ENCODE data around the gene TIGIT.

Gene TIGIT

DNA sequence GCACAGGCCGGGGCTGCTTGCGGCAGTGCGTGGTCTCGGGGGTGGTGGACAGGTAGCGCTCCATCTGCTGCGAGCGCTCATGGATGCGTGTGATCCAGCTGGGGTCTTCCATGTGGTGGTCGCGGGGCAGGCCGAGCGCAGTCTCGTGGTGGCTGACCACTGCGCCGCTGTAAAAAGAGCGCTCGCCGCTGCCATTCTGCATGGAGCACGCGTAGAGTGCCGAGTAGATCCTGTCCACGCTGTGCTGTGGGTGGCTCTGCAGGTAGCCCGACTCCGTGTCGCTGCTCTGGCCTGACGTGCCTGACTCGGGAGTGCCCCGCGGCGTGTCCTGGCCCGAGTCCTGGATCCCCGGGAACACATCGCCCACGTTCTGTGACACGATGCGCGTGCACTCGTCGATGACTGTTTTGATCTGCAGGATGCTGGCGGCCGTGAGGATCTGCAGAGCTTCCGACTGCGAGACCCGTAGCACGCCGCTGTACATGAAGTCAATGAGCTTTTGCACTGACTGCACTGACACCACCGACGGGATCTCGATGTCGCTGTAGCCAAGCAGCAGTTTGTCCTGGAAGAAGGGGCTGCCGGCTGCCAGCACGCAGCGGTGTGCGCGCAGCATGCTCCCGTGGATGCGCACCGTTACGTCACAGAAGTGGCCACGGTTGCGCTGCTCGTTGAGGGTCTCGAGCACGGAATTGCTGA lies 57.4 kb downstream of the TIGIT start:
- DNase-seq (ENCODE audit: low spot score), result no peak

DNA sequence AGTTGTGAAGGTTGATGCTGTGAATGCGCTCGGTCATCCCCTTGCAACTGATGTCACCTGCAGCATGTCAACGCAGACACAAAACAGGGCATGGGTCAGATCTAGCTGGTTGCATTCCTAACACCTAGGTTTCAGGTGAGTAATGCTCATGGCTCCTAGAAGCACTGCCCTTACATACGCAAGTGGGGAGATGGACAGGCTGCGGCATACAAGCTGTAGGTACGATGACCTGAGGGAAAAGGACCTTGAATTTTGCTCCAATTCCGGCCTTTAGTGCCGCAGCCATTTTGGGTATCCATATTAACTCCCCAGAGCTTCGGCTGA lies 58.0 kb downstream of the TIGIT start:
- DNase-seq (ENCODE audit: low spot score), result no peak

- no peak for DNase-seq (ENCODE audit: low spot score)
Observed at GRCh38 chr3:114355653-114356052, 61.8 kb downstream of the TIGIT start.

DNA sequence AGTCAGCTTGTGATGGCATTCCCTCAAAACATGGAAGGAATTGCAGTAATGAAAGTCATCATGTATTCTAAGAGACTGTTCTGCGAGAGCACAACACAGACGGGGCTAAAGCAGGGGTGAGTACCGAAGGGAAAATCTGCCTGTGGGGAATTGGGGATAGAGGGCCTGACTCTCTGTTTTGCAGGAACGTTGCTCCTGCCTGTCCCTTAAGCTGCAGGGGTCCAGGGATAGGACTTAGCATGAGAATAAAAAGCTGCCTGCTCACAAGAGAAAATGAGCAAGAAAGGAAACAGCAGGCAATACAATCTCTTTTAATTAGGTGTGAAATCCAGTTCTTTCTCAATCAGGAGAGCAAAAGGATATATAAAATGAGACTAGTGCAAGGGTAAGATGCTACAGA lies 62.2 kb downstream of the TIGIT start:
- DNase-seq (ENCODE audit: low spot score), result no peak

DNA sequence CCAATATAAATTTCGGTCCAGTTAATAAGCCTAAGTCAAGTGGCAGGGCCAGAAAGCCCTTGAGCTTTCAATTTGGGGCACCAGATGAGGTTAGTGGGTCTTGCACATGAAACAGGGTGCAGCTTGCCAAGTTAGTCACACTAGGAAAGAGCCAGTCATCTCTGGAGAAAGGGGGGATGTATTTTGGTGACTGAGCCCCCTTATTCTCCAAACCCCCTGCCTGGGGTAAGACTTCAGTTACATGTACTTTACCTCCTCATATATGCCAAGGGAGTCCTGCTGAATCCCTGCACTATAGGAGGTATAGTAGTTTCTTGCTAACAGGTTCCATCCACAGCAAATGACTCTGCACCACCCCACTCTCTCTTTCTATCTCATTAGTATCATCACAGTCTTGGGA lies 62.7 kb downstream of the TIGIT start:
- no peak for DNase-seq (ENCODE audit: low spot score)
